ENCODE data around the gene ITGB7.

DNA sequence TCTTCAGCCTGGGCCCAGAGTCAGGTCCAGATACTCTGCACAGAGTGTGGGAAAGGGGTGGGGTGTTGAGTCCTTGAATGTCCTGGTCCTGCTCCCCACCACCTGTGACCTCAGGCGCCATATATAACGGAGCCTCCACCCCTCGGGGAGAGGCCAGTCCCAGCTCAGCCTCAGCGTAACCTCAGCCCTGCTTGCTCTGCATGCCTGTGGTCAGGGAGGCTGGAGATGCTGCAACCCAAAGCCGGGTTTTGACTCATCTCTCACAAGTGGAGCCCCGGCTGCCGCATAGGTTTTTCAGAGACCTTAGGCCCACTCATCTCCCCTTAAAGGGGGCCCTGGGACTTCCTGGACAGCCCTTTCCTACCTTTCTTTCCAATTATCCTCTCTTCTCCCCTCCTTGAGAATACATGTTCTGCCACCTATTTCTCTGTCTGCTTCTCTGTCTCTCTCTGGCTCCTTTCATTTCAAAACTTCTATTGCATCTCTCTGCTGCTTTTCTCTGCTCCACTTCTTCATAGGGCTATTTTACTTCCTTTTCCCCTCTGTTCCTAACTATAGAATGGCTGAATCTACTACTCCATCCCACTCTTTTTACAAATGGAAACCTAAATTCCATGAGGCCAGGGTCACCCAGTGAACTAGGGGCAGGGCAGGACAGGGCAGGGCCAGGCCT lies 1.2 kb downstream of the ITGB7 start:
- TF ChIP-seq REST (IDR thresholded peaks at IDR 0.05; ENCODE audit: low read depth, low read length) (no peak), EZH2 (IDR thresholded peaks at IDR 0.05; ENCODE audit: borderline replicate concordance, control insufficient read depth, low read depth, low read length) (no peak), CTCF (IDR thresholded peaks at IDR 0.05 in 2 of 3, conservative IDR thresholded peaks at IDR 0.05 in 1 of 3; ENCODE audit: control insufficient read depth in 2 of 3, extremely low read depth in 1 of 3, insufficient read depth in 1 of 3, low read depth in 3 of 3, low read length in 3 of 3) (no peak), TCF12 (IDR thresholded peaks at IDR 0.05; ENCODE audit: low read depth, low read length) (peak; percentile 81; the same call in 1 of the 2 replicates)

Data from GM12878 (cell line).